ENCODE data around the gene MFSD11.
"Not testable (repeated sequence)": the region's sequence is repeated elsewhere in the genome, so short reads cannot be mapped to it uniquely, and the experiment has no call there.

The MFSD11 gene

DNA sequence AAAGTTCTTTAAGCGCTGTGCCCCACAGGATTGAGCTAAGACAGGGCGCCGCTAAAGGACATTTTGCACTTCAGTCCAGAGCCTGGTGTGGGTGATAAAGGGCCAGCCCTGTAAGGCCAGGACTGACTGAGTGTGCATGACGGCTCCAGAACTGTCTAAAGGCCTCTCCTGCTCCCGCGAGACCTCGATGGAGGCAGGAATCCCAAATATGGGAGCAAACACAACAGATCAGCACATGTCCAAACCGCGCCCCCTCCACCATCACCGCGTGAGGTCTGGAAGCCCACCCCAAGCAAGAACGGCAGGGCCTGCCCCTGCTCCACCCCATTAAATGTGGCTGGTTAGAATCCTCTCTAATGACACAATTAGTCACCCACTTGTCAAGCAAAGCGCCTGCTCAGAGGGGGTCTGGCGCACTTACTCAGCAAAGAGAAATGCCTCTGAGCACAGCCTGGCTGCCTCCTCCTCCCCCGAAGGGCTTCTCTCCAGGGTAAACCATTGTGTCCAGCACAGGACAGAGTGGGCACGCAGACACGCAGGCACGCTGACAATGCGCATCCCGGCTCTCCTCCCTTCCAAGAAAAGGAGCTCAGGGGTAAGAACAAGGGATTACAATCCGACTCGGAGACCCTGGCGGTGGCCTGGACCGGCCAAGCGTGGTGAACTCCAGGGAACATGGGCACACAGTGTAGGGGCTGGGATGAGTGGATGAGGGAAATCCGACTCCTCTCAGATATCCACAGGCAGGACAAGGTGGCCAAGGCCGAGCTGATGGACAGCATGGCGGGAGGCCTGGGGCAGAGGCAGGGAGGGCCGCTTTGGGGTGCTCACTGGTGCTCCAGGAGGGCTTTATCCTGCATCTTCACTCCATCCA, 28.6 kb upstream of the MFSD11 start:
- DNase-seq (ENCODE audit: low read depth in 2 of 2) = no peak

DNA sequence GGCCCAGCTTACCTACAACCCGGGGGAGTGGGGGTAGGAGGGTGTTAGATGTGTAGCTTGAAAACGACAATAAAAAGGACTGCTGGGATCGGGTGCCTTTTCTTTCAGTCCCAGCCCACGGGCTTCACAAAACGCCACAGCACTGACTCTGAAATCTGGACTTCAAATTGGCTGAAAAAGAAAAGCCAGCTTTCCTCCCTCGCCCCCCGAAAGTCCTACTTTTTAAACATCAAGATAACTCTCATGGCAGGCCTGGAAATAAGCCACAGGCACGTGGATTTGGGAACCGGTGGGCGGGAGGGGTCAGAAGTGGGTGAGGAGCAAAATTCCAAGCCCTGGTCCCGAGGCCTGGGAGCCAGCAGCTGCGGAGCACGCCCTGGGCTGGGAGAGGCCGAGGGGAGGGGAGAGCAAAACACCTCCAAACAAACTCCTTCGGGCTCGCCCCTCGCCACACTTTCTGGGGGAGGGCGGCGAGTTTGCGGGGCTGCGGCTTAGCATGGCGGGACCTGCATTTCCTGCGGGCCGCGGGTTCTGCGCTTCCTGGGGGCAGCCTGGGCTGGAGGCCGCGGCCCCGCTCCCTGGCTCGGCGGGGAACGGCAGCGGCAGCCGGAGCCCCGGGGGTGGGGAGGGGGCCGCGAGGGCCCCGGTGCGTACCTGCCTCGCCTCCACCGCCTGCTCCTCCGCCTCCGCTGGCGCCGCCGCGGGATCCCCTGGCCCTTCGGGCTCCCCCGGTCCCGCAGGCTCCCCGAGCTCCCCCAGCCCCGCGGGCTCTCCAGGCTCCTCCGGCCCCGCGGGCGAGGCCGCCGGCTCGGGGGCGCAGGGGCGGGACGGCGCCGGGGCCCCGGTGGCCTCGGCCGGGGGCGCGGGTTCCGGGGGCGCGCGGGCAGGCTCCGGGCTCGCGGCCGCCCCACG, 27.7 kb upstream of the MFSD11 start:
- DNase-seq (ENCODE audit: low read depth in 2 of 2) = not testable (repeated sequence)

DNA sequence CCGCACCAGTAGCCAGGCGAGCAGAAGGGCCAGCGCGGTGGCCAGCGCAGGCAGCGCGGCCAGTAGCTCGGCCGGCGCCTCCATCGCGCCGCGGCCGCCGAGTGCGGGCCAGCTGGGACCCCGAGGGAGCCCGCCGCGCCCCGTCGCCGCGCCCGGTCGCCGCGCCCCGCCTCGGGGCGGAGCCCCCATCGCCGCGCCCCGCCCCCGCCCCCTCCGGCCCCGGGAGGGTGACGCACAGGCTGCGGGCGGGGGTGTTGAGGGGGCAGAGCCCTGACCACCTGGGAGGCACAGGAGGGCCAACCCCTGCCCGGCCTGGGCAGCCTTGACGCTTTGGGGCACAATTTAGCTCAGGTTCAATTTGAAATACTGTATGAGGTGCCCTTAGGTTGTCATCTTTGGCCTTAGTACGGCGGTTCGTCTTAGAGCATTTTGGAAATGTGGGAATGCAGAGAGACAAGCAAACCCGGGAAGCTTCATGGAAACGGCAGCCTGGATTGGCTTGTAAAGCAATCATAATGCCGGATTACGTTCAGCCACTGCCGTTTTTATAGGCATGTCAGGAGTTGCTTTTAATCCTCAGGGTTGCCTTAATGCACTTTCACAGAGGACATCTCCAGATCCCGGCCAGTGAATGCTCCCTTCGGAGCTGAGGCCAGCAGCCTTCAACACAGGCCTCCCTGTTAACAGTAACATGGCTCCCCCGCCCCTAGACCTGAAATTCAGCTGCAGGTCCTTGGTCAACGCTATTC, 26.9 kb upstream of the MFSD11 start, which contains the start of gene MXRA7:
Gene MXRA7, minus strand, starts transcription at position 103 of the 749 bp plus-strand sequence. Its CDS starts 19 bp downstream, at position 84.
- peak; percentile 43 to 50 for DNase-seq (ENCODE audit: low read depth in 2 of 2)

DNA sequence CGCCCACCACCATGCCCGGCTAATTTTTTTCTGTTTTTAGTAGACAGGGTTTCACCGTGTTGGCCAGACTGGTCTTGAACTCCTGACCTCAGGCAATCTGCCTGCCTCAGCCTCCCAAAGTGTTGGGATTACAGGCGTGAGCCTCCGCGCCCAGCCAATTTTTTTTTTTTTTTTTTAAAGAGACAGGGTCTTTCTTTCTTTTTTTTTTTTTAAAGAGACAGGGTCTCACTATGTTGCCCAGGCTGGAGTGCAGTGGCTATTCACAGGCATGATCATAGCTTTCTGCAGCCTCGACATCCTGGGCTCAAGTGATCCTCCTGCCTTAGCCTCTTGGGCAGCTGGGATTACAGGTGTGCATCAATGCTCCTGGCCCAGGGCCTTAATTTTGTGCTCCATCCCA, 25.6 kb upstream of the MFSD11 start:
- not testable (repeated sequence) for DNase-seq (ENCODE audit: low read depth in 2 of 2)

DNA sequence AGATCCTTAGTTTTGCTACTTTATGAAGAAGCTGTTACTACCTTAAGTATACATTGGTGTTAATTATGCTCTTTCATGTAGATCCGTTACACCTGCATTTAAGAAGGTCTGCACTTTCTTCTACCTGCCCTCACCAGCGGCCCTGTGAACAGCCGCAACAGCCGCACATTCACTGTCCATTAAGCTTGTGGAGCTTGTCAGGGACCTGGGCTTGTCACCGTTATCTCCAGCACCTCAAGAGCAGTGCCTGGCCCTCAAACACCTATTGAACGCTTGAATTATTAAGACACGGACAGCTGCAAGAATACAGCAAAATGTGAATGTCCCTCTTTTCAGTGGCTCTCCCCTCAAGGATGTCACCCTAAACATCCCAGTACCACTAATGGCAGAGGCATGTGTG, 24.2 kb upstream of the MFSD11 start:
- no peak for DNase-seq (ENCODE audit: low read depth in 2 of 2)

DNA sequence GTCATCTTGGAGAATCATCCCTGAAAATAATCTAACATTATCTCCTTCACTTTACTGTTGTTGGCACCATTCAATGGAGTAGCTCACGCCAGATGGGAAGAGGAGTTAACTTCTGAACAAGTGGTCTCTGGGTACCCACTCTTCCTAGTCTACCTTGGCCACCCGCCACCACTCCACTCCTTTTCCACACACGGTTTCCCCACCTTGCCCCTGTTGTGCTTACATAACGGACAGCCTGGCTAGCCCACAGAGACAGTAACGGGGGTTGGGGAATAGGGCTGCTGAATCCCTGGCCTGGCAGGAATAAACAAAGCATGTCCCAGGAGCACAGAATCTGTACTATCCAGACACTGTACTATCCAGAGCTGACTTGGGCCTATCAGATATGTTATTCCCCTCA, 23.6 kb upstream of the MFSD11 start:
- no peak for DNase-seq (ENCODE audit: low read depth in 2 of 2)

DNA sequence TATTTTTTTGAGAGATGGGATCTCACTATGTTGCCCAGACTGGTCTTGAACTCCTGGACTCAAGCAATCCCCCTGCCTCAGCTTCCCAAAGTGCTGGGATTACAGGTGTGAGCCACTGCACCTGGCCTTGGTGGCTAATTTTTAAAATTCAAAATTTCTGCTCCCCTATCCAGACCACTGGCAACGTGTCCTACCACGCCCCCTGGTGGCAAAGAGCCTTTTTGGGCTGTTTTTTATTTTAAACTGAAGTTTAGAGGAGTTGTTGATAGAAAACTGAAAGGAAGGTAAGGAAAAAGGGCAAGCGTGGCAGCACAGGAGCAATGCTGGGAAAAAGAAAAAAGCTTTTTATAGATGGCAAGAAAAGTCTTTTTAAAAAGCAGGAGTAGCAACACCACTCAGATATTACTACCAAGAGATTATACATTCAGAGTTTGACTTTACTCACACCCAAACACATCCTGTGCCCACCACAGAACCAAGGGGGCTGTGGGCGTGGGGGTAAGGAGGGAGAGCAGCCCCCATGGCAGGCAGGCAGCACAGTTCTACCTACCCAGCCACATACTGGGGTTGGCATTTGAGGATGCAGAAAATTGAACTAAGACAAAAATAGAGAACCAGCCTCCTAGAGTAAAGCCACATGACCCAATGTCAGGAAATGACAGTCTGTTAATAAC, 23.0 kb upstream of the MFSD11 start:
- DNase-seq (ENCODE audit: low read depth in 2 of 2) = peak; percentile 72 to 73

DNA sequence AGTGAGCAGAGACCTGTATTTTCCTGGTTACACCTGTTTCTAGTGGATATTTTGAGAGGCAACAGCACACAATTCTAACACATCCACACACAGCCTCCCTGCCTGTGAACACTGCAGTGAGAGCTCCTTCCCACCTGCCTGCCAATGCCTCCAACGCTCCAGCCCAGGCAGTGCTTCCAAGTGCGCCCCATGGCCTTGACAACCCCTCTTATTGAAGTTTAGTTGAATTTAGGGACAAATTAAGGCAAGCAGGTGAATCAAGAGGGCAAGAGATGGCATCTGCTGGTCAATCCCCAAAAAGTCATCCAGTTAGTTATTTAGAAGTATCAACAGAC, 22.5 kb upstream of the MFSD11 start:
- no peak for DNase-seq (ENCODE audit: low read depth in 2 of 2)

DNA sequence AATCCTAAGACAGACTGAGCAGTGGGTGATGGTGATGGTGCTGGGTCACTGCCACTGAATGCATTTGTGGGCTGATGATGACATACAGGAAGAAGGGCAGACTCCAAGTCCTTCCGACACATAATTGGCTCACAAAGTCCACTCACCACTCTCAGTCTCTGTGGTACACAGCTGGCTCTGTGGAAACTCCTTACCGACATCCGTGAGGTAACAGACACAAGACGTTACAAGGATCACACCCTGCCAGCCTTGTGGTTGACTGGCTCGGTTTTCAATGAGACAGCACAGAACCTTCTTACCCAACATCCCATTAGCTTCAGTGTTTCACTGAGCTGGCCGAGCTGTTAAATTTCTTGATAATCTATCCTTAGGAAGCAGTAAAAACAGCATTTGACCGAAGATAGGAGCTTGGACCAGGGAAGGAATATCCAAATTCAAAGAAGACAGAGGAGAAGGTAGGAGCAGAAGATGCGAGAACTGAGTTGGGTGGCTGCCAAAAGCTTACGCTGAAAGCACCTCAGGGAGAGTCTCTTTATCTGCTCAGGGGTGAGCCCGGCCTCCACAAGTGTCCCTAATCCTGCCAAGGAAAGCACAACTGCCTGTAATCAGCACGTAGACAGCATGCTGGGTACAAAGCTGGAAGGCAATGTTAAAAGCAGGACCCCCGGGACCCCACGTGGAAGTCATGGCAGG, 21.6 kb upstream of the MFSD11 start:
- DNase-seq (ENCODE audit: low read depth in 2 of 2) = no peak

DNA sequence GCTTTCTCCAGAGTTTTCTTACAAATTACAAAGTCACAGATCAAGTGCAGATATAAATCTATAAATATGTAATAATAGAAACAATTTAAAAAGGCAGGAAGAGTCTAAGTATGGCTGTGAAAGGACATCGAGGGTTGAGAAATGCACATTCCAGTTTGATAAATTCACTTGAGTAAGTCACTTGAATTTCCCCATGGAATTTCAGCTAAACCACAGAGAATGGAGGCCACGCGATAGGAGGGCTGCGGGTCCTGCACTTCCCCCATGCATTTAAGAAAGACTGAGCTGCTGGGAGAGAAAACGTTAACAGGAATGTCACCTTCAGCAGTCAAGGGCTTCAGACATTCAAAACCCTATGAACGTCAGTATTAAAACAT, 21.1 kb upstream of the MFSD11 start:
- no peak for DNase-seq (ENCODE audit: low read depth in 2 of 2)

DNA sequence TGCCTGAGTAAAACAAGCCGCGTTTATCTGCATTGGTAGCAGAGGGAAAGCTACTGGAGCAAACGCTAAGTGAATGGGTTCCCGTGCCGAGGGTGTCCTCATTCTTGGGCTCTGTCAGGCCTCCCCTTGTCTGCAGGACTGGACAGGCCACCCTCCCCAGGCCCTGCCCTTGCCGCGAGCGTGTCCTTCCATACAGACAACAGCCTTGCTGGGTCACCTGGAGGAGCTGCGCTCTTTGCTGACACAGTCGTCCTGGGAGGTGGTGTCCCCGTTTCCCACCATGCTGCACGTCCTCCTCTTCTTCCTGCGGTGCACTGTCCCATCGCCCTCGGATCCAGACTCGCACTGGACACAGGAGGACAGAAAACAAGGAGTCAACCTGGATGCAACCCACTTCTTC, 19.4 kb upstream of the MFSD11 start:
- no peak for DNase-seq (ENCODE audit: low read depth in 2 of 2)

DNA sequence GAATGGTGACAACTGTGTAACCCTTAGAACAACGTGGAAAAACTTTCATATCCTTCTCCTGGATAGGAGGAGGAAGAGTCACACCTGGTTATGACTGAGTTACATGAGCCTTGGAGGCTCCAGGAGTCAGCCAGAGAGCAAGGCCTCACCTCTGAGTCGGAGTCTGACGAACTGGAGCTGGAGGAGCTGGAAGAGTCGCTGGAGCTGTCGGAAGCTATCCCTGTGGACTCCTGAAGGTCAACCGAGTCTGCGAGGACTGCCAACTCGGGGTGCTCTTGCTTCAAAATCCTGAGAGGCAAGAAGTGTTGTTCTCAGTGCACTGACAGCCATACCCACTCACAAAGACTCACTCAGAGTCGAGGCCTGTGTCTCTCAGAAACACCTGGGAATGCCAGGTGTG, 17.7 kb upstream of the MFSD11 start:
- DNase-seq (ENCODE audit: low read depth in 2 of 2) = no peak

DNA sequence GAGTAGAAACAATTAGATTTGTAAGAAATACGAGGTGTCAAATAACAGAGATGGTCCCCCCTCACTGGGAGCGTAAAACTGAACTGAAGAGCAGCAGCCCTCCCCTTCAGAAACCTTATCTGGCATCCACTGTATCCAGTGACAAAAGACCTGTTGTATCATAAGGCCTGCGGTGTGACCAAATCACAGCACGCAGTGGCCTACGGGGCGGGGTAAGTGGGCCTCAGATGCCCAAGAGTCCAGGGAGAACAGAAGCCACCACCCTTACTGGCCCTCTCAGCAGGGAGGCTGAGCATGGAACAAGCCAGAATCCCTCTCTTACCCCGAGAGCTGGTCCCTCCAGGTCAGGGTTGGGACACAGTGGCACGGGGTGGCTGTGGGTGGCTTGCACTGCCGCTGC, 17.0 kb upstream of the MFSD11 start:
- no peak for DNase-seq (ENCODE audit: low read depth in 2 of 2)

DNA sequence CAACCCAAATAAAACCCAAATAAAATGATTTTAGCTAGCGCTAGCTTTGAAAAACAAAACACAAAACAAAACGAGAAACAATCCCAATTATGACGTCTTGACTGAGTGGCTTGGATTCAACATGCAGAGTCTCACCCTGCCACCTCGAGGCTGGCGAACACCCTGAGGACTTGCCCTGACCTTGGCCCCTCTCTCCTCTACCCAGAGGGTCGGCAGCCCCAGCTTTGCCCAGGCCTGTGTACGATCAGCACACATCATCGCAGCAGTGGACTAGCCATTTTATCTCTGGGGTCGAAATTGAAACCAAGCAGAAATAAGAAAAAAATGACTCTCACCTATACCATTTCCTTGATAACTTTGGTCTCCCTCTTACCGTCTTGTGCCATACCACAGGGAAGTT, 16.5 kb upstream of the MFSD11 start:
- DNase-seq (ENCODE audit: low read depth in 2 of 2) = no peak

DNA sequence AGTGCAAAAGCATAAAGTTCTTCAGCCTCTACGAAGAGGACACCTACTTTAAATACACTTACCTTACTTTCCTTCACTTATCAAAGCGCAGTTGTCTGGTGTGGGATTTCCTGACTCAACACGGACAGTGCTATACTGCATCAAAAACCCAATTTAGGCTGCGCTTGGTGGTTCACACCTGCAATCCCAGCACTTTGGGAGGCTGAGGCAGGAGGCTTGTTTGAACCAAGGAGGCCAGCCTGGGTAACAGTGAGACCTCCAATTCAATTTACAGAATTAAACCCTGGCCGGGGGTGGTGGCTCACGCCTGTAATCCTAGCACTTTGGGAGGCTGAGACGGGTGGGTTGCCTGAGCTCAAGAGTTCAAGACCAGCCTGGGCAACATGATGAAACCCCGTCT, 15.6 kb upstream of the MFSD11 start:
- DNase-seq (ENCODE audit: low read depth in 2 of 2) = no peak

DNA sequence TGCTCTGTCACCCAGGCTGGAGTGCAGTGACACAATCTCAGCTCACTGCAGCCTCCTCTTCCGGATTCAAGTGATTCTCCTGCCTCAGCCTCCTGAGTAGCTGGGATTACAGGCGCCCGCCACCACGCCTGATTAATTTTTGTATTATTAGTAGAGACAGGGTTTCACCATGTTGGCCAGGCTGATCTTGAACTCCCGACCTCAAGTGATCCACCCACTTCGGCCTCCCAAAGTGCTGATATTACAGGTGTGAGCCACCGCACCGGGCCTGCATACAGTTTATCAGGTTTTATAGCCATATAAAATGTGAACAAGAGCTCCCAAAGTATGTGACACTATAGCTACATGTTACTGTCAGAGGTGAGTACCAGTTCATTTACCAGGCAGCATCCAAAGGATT, 14.9 kb upstream of the MFSD11 start:
- not testable (repeated sequence) for DNase-seq (ENCODE audit: low read depth in 2 of 2)

DNA sequence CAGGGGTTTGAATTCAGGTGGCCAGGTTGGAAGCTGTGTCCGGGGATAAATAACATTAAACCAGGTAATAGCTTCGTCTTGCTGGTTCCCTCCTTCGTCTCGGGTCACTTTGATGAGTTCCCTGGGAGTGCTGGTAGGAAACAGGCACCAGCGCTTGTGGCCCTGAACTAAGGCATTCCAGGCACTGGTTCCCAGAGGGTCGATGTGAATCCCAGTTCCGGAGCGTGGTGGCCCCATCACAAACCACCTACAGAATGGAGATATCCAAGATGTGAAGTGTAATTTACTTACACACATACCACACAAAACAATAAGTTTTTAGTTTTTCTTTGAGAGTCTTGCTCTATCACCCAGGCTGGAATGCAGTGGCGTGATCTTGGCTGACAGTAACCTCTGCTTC, 14.1 kb upstream of the MFSD11 start:
- no peak for DNase-seq (ENCODE audit: low read depth in 2 of 2)

DNA sequence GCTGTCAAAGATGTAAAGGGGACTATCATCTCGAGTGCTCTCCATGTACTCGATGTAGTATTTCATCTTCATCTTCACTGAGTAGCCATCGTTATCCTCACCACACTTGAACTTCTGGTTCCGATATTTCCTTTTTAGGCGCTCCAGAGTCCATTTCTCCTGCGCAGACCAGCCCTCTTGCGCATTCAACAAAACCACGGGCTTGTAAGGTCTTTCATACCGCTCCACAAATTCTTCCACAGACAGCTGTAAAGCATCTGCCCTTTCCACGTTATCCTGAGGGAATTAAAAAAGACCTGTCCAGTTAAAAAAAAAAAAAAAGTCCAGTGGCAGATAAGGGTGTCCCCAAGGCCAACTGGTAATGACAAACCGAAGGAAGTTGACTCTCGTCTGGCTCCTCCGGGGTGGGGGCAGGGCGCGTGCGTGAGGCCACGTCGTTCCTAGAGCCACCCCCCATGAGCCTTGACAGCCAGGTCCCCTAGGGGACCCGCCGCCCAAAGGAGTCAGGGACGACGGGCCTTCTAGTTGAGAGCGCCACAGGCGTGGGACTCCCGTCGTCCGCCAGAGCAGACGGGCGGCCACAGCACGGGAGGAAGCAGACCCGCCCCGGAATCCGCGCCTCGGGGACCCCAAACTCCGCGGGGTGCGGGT, 12.2 kb upstream of the MFSD11 start:
- DNase-seq (ENCODE audit: low read depth in 2 of 2) = peak in 1 of 2 donors; percentile 69

DNA sequence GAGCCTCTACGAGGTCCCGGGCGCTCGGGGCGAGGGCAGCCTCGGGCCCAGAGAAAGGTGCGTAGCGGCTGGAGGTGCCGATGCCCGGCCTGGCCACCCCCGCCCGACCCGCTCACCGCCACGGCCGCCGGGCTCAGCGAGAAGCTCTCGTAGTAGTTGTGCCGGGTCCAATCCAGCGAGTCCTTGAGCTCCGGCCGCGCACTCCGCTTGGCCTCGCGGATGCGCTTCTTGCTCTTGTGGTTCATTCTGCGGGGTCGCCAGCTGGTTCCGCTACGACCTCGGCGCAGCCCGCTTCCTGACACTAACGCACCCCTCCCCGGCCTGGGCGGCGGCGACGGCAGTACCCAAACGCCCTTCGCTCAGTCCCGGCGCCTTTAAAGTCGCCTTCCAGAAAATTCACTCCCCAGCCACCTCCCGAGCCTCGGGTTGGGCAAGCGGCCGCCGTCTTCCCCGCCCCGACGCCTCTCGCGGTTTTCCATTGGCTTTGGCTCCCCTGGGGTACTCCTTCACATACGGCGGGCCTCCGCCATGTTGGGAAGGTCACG, 11.6 kb upstream of the MFSD11 start, which contains the start of gene JMJD6:
Gene JMJD6, minus strand, starts transcription at position 376 of the 545 bp plus-strand sequence. Its CDS starts 131 bp downstream, at position 245.
- peak; percentile 86 for DNase-seq (ENCODE audit: low read depth in 2 of 2)

Measured in stimulated activated CD4-positive, alpha-beta T cell treated with anti-CD3 and anti-CD28 coated beads, Interleukin-1b, Interleukin-23, amount 100 ng/mL, for 4 hours (primary cell).